HG03103 (cell line): ENCODE results near the gene PRSS50.
"Not testable (repeated sequence)": the region's sequence is repeated elsewhere in the genome, so short reads cannot be mapped to it uniquely, and the experiment has no call there.

Source experiments
- ATAC-seq: cut with Tn5 transposase; IDR thresholded peaks from one replicate; pipeline ENCODE4 v1.9.1; 2021; ENCODE audit warnings: low read depth; ENCODE audit not compliant: unreplicated experiment

Gene PRSS50

GRCh38 chr3:46717447-46718231 is at the start of gene PRSS50:
TSS of gene PRSS50 (minus strand) at chr3:46717869. CDS start at chr3:46717824, 45 bp downstream.
- ATAC-seq, result no peak

GRCh38 chr3:46764206-46764605 is 46.5 kb upstream of the PRSS50 start:
- ATAC-seq, result no peak

DNA sequence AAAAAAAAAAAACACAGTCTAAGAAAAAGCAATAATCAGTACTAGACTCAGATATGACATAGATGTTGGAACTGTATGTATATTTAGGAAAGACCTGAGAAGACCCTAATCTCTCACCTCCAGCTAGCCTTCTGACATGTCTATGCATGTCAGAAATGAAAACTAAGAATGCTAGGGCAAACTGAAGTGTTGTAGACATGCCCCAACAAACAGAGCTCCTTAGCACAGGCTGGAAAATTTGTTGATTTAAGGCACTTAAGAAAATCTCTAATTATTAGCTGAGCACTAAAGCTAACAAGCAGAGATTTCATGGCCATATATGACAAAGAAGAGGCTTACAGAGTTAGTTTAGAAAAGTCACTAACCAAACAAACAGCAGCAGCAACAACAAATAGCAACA is 45.5 kb upstream of the PRSS50 start:
- no peak for ATAC-seq

DNA sequence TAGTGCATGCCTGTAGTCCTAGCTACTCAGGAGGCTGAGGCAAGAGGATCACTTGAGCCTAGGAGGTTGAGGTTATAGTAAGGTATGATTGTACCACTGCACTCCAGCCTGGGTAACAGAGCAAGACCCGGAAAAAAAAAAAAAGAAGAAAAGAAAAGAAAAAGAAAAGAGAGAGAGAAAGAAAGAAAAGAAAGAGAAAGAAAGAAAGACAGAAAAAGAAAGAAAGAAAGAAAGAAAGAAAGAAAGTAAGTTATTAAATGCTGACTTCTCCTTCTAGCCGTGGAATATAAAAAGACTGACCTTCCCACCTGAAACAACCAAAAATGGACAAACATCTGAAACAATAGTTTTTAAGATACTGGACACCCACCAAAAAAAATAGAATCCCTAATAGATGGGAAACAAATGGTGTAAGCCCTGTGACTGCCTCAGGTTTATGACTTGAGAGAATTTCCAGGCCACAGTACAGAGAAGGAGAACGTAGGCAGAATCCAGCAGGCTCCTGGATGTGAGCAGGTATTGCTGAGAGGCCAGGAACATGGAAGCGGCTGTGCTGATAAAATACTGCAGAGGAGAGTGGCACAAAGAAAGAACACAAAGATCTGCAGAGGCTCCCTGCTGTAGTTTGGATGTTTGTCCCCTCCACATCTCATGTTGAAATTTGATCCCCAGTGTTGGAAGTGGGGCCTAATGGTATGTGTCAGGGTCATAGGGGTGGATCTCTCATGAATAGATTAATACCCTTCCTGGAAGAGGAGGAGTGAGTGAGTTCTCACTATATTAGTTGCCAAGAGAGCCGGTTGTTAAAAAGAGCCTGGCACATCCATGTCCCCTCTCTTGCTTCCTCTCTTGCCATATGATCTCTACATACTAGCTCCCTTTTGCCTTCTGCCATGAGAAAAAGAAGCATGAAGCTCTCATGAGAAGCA is 41.8 kb upstream of the PRSS50 start:
- no peak for ATAC-seq

GRCh38 chr3:46756642-46757041 is 39.0 kb upstream of the PRSS50 start:
- no peak for ATAC-seq

DNA sequence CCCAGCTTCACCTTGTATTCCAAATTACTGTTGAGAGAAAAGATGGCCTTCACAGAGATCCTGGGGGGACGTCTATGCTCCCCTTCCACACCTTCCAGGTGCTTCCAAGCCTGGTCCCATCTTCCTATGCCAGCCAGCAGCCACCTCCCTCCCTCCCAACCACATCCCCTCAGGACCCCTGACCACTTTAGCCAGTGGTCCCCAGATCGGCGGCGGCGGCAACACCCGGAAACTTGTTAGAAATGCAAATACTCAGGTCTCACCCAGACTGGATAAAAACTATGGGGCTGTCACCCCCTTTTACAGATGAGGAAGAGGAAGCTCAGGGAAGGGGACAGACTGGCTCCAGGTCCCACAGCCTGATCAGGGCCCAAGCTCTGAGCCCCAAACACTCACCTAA is 38.0 kb upstream of the PRSS50 start:
- ATAC-seq, result no peak

DNA sequence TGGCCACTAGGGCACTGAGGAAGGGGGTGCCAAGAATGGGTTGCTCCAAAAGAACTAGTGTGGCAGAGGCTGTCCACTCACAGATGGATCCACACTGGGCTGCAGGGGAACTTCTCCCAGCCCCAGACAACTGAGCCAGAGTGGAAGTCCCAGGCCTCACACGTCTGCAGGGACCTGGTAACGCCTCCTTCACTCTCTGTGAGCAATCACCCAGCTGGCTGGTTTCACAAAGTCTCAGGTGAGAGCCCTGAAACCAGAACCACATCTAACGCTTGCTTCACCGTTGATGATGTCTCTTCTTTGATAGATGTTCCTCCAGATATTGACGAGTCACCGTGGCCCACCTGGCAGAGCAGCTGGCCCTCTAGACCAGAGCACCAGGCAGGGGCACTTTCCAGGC is 35.5 kb upstream of the PRSS50 start:
- not testable (repeated sequence) for ATAC-seq

GRCh38 chr3:46750555-46751038 is 32.9 kb upstream of the PRSS50 start:
- no peak for ATAC-seq

- no peak for ATAC-seq
Measured at GRCh38 chr3:46749129-46749528, 31.5 kb upstream of the PRSS50 start.

GRCh38 chr3:46748170-46748569 is 30.5 kb upstream of the PRSS50 start:
- no peak for ATAC-seq

DNA sequence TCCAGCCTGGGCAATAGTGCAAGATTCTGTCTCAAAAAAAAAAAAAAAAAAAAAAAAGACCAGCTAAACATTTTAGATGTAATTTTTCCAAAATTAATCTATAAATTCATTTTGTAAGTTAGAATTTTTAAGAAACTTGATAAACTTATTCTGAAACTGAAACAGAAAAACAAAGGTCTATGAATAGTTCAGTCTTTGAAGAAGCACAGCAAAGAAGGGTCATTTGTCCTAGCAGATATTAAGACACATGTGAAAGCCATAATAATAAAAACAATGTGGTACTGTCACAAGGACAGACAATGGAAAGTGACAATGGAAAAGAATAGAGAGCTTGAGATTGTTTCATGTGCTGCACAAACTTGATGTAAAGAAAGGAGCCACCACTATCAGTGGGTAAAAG is 29.0 kb upstream of the PRSS50 start:
- ATAC-seq, result no peak

DNA sequence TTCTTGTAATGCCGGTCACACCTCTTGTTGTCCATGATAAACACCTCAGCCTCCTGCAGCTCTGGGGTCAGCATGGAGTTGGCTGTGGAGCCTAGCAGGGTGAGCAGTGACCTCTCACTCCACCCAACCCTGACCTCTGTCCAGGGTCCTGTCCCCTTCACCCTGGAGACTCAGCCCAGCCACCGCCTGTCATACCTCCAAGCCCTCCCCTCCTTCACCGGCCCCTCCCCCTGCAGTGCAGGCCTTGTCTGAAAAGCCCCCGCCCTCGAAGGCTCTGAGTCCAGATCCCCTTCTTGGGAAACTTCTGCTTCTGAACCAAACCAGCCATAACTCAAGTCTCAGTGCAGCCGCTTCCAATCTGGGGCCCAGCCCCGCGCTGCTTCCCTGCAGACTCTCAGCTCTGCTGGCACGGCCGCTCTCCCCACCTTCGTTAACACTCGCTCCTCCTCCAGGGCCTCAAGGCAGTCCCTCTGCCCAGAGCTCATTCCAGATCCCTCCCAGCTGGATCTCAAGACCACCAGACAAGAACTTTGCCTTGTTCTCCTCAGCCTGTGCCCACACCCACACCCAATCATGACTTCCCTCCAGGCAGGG is 25.4 kb upstream of the PRSS50 start:
- ATAC-seq, result no peak

- ATAC-seq, result not testable (repeated sequence)
Measured at GRCh38 chr3:46739565-46739964, 21.9 kb upstream of the PRSS50 start.

DNA sequence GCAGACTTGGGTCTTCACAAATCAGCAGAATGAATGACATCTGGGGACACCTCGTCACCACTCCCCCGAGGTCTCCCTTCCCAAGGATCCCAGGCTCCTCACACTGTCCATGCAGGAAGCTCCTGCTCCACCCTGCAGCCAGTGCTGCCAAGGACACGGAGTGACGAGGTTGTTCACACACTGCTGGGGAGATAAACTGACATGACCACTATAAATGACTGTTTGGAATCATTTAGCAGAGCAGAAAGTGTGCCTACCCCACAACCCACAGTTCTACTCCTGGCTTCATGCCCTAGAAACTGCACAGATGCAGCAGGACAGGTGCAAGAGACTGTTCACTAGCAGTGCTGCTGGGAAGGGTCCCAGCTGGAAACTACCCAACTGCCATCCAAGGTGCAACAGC is 19.7 kb upstream of the PRSS50 start:
- no peak for ATAC-seq

DNA sequence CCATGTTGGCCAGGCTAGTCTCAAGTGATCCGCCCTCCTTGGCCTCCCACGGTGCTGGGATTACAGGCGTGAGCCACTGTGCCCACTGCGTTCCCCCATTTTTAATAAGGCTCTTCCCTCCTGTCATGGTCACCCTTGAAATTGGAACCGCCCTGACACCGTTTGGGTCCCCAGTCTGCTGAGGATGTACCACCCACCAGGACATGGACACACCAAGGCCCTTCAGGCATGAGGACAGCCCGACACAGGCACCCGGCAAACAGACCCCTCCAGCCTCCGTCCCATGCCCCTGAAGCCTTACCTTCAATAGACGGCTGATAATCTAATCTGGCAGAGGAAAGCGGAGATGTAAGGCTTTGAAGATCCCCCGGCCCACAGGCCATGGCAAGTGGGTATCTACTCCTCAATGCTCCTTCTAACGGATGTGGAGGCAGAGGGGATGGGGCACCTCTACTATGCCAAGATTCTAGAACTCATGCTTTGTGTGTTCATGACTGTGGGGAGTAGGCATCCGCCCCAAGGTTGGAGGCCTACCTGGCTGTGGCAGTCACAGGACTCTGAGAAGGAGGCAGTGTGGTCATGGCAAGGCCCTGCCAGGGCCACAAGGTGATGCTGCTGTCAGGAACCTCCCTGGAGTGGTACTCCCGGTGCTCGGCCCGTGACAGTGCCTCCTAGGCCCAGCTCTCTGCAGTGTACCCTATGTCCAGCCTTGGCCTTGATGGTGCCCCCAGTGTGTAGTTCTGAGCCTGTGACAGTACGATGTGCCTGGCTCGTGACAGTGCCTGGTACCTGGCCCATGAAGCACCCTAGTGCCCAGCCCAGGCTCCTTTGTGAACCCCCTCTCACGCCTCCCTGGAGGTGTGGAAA is 18.6 kb upstream of the PRSS50 start:
- no peak for ATAC-seq

- no peak for ATAC-seq
Measured at GRCh38 chr3:46734773-46735172, 17.1 kb upstream of the PRSS50 start.

GRCh38 chr3:46733026-46733800 is 15.5 kb upstream of the PRSS50 start:
- ATAC-seq, result no peak

GRCh38 chr3:46731795-46732194 is 14.1 kb upstream of the PRSS50 start:
- ATAC-seq, result no peak

DNA sequence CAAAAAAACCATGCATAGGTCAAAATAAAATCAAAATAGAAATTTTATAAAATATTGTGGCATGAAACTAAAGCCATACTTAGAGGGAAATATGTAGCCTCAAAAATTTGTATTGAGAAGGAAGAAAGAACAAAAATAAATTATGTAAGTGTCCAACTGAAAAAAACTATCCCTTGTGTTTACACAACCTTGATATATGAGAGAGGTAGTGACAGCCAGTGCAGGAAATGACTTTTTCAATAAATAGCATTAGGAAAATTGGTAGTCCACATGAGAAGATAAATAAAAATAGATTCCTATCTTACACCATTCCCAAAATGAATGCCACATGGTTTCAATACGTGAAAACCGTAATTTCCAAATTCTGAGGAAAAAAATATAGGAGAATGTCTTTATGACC is 13.2 kb upstream of the PRSS50 start:
- ATAC-seq, result no peak
